ENCODE measurements around the gene LAPTM4A.

The LAPTM4A gene

DNA sequence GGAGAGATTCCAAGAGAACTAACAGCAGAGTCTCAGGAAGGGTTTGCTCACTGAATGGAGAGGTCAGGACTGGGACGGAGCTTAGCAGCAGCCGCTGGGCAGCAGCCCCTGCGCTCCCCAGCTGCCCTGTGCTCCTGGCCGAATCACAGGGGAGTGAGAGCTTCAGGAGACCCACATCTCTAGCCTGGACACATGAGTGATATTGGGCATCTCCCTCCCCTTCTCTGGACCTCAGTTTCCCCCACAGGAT lies 39.5 kb downstream of the LAPTM4A start:
- Histone ChIP-seq H3K27ac (ENCODE audit: low read depth, low read length) (no peak overlapping the region), H3K27me3 (ENCODE audit: control insufficient read depth in 5 of 5, insufficient read depth in 4 of 5, low read length in 5 of 5) (peaks cover 4 to 16% (median 5%) of the 10 kb centered on the region in 5 donors)

DNA sequence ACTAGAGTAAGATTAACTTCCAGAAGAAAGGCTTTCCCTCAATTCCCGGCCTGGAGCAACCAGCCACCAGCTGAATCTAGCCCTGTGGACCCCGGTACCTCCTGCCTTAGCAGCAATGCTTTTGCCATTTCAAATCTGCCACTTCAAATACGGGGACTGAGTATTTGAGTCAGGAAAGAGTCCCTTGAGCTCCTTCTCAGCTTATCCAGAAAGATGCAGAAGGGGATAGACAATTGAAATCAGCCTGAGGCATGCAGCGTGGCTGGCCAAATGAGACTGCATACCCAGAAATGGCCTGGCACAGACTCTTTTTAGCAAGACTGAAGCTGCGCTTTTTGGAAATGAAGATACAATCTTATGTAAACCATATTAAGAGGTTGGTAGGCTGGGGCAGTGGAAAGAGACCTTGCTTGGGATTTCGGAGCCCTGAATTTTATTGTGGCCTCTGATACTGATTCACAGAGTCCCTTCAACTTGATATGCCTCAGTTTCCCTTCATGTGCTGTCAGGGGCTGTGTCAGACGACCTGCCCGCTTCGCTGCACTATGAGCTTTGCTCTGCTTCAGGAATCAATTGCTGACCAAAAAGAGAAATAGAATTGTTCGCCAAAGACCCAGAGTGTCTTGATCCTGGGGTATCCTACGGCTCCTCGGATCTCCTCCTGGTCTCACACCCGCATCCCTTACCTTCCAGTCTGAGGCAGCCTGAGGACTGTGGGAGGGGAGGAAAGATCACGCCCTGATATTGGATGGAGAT lies 40.0 kb downstream of the LAPTM4A start:
- peaks cover 0 to 4% (median 3%) of the 10 kb centered on the region in 5 donors for H3K9me3 ChIP-seq (ENCODE audit: control insufficient read depth in 5 of 5, low read length in 5 of 5)
- peaks cover 4 to 16% (median 5%) of the 10 kb centered on the region in 5 donors for H3K27me3 ChIP-seq (ENCODE audit: control insufficient read depth in 5 of 5, insufficient read depth in 4 of 5, low read length in 5 of 5)
- H3K4me3 ChIP-seq (ENCODE audit: low read depth in 1 of 5, low read length in 5 of 5): peak overlapping the region in 1 of 5 donors; percentile 52
- H3K9ac ChIP-seq (ENCODE audit: low read length in 5 of 5): no peak overlapping the region
- no peaks in the 10 kb centered on the region for H3K36me3 ChIP-seq (ENCODE audit: control insufficient read depth in 5 of 5, insufficient read depth in 5 of 5, low read length in 5 of 5)
- no peak overlapping the region for H3K27ac ChIP-seq (ENCODE audit: low read depth, low read length)
- H3K4me1 ChIP-seq (ENCODE audit: control insufficient read depth in 5 of 5, insufficient read depth in 5 of 5, low read length in 5 of 5): peaks cover 0 to 16% (median 13%) of the 10 kb centered on the region in 5 donors

More for the DNA sequence above, 39.5 kb downstream of the LAPTM4A start:
- peak overlapping the region in 1 of 5 donors; percentile 35 for H3K9ac ChIP-seq (ENCODE audit: low read length in 5 of 5)
- H3K4me1 ChIP-seq (ENCODE audit: control insufficient read depth in 5 of 5, insufficient read depth in 5 of 5, low read length in 5 of 5): peaks cover 0 to 16% (median 13%) of the 10 kb centered on the region in 5 donors
- H3K9me3 ChIP-seq (ENCODE audit: control insufficient read depth in 5 of 5, low read length in 5 of 5): peaks cover 0 to 4% (median 3%) of the 10 kb centered on the region in 5 donors
- H3K4me3 ChIP-seq (ENCODE audit: low read depth in 1 of 5, low read length in 5 of 5): peak overlapping the region in 3 of 5 donors; percentile 52 to 72 (median 66)
- no peaks in the 10 kb centered on the region for H3K36me3 ChIP-seq (ENCODE audit: control insufficient read depth in 5 of 5, insufficient read depth in 5 of 5, low read length in 5 of 5)

DNA sequence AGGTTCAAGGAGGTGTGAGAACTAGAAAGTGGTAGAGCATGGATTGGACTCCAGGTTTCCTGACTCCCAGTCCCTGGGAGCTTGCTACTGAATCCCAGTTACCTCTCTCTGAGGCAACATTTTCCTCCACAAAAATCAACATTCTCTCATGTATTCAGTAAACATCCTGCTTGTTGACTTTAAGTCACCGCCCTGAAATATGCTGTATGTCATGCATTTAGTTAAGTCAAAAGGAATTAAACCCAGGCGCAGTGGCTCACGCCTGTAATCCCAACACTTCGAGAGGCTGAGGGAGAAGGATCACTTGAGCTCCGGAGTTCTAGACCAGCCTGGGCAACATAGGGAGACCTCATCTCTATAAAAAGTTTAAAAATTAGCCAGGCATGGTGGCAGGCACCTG lies 42.7 kb downstream of the LAPTM4A start:
- no peak overlapping the region for H3K9ac ChIP-seq (ENCODE audit: low read length in 5 of 5)
- peaks cover 4 to 16% (median 5%) of the 10 kb centered on the region in 5 donors for H3K27me3 ChIP-seq (ENCODE audit: control insufficient read depth in 5 of 5, insufficient read depth in 4 of 5, low read length in 5 of 5)
- no peaks in the 10 kb centered on the region for H3K9me3 ChIP-seq (ENCODE audit: control insufficient read depth in 5 of 5, low read length in 5 of 5)
- H3K4me3 ChIP-seq (ENCODE audit: low read depth in 1 of 5, low read length in 5 of 5): no peak overlapping the region
- no peak overlapping the region for H3K27ac ChIP-seq (ENCODE audit: low read depth, low read length)
- H3K4me1 ChIP-seq (ENCODE audit: control insufficient read depth in 5 of 5, insufficient read depth in 5 of 5, low read length in 5 of 5): peaks cover 0 to 16% (median 13%) of the 10 kb centered on the region in 5 donors
- H3K36me3 ChIP-seq (ENCODE audit: control insufficient read depth in 5 of 5, insufficient read depth in 5 of 5, low read length in 5 of 5): no peaks in the 10 kb centered on the region

DNA sequence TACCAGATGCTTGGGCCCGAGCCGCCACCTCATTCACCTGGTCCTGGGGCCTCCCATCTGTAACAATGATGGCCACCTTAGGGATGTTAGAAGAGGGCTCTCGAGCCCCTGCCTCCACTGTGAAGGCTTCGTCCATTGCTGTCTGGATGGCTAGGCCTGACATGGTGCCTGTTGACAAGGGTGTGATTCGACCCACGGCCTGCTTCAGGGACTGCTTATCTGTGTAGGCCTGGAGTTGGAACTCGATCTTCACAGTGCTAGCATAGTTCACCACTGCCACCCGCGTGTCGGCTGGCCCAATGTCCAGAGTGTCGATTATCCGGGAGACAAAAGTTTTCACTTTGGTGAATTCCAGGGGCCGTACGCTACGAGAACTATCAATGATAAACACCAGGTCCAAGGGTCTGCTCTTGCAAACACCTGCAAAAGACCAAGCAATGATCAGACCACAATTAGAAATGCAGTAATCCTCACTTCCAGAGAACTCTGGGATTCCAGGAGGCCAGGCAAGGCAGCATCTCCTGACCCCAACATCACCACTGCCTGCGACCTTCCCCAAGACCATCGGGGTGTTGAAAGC lies 45.4 kb downstream of the LAPTM4A start:
- H3K4me1 ChIP-seq (ENCODE audit: control insufficient read depth in 5 of 5, insufficient read depth in 5 of 5, low read length in 5 of 5): no peaks in the 10 kb centered on the region
- H3K9ac ChIP-seq (ENCODE audit: low read length in 5 of 5): no peak overlapping the region
- peaks cover 0 to 6% (median 0%) of the 10 kb centered on the region in 5 donors for H3K27me3 ChIP-seq (ENCODE audit: control insufficient read depth in 5 of 5, insufficient read depth in 4 of 5, low read length in 5 of 5)
- H3K36me3 ChIP-seq (ENCODE audit: control insufficient read depth in 5 of 5, insufficient read depth in 5 of 5, low read length in 5 of 5): no peaks in the 10 kb centered on the region
- no peaks in the 10 kb centered on the region for H3K9me3 ChIP-seq (ENCODE audit: control insufficient read depth in 5 of 5, low read length in 5 of 5)
- H3K4me3 ChIP-seq (ENCODE audit: low read depth in 1 of 5, low read length in 5 of 5): no peak overlapping the region
- no peak overlapping the region for H3K27ac ChIP-seq (ENCODE audit: low read depth, low read length)

DNA sequence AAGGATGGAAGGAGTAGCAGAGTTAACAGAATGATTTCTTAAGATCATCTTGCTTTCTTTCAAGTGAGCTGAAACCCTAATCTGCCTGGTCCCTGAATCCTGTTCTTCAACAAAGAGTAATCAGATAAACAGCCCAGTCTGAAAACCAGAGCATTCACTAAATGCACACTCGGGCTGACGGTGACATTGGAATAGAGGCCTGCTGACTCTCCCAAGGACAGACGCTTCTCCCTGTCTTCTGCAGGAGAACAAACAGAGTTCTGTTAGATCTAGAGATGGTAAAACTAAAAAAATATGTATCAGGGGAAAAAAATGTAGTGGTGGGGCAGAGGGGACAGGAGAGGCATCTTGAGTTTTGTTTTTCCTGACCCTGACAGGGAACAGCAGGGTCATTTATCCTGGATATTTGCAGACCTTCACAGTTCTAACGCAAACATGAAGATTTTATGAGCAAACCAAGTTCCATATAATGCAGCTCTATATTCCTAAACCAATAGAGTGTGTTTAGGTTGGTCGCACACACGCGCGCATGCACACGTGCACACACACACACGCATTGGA lies 46.3 kb downstream of the LAPTM4A start:
- no peaks in the 10 kb centered on the region for H3K9me3 ChIP-seq (ENCODE audit: control insufficient read depth in 5 of 5, low read length in 5 of 5)

DNA sequence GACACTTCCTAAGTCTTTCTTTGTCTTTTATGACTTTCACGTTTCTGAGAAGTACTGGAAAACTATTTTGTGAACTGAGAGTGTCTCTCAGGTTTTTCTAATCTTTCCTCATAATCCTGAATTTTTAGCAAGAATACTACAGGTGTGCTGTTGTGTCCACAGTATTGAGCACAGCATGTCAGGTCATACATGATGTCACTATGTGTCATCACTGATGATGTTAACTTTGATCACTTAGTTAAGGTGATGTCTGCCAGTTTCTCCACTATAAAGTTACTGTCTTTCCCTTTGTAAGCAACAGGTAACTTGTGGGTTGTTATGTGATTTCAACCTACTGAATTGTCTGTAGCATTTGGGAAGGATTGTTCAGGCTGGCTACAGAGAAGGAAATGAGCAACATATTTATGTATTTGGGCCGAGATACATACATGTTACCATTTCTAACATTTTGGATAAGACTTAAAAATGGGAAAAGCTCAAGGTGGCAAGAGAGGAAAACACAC lies 50.0 kb downstream of the LAPTM4A start:
- Histone ChIP-seq H3K27me3 (ENCODE audit: control insufficient read depth in 5 of 5, insufficient read depth in 4 of 5, low read length in 5 of 5) (no peaks in the 10 kb centered on the region), H3K27ac (ENCODE audit: low read depth, low read length) (no peak overlapping the region), H3K36me3 (ENCODE audit: control insufficient read depth in 5 of 5, insufficient read depth in 5 of 5, low read length in 5 of 5) (no peaks in the 10 kb centered on the region), H3K9me3 (ENCODE audit: control insufficient read depth in 5 of 5, low read length in 5 of 5) (no peaks in the 10 kb centered on the region), H3K4me1 (ENCODE audit: control insufficient read depth in 5 of 5, insufficient read depth in 5 of 5, low read length in 5 of 5) (no peaks in the 10 kb centered on the region), H3K9ac (ENCODE audit: low read length in 5 of 5) (no peak overlapping the region), H3K4me3 (ENCODE audit: low read depth in 1 of 5, low read length in 5 of 5) (no peak overlapping the region)

More for the DNA sequence above, 46.3 kb downstream of the LAPTM4A start:
- Histone ChIP-seq H3K4me1 (ENCODE audit: control insufficient read depth in 5 of 5, insufficient read depth in 5 of 5, low read length in 5 of 5) (no peaks in the 10 kb centered on the region), H3K27me3 (ENCODE audit: control insufficient read depth in 5 of 5, insufficient read depth in 4 of 5, low read length in 5 of 5) (peaks cover 0 to 6% (median 0%) of the 10 kb centered on the region in 5 donors), H3K36me3 (ENCODE audit: control insufficient read depth in 5 of 5, insufficient read depth in 5 of 5, low read length in 5 of 5) (no peaks in the 10 kb centered on the region), H3K9ac (ENCODE audit: low read length in 5 of 5) (no peak overlapping the region), H3K27ac (ENCODE audit: low read depth, low read length) (no peak overlapping the region), H3K4me3 (ENCODE audit: low read depth in 1 of 5, low read length in 5 of 5) (no peak overlapping the region)

DNA sequence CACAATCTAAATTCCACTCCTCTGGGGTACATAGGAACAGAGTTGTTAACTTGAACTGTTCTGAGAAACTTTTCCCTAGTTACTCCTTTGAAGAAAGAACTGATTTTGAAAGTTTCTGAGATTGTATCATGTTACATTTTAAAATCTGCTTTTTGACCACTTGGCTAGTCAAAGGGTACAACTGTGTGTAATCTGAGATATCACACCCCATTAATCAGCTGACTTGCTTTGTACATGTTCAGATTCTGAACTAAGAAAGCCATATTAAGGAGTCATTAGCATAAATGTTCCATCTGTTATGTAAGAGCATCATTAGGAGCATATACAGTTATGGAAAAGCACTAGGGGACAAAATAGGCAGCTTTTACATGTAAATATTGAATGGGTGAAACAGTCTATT lies 57.7 kb downstream of the LAPTM4A start:
- H3K9ac ChIP-seq (ENCODE audit: low read length in 5 of 5): no peak overlapping the region
- no peaks in the 10 kb centered on the region for H3K27me3 ChIP-seq (ENCODE audit: control insufficient read depth in 5 of 5, insufficient read depth in 4 of 5, low read length in 5 of 5)
- no peaks in the 10 kb centered on the region for H3K9me3 ChIP-seq (ENCODE audit: control insufficient read depth in 5 of 5, low read length in 5 of 5)
- no peak overlapping the region for H3K27ac ChIP-seq (ENCODE audit: low read depth, low read length)
- peaks cover 0 to 19% (median 18%) of the 10 kb centered on the region in 5 donors for H3K4me1 ChIP-seq (ENCODE audit: control insufficient read depth in 5 of 5, insufficient read depth in 5 of 5, low read length in 5 of 5)
- H3K36me3 ChIP-seq (ENCODE audit: control insufficient read depth in 5 of 5, insufficient read depth in 5 of 5, low read length in 5 of 5): no peaks in the 10 kb centered on the region
- no peak overlapping the region for H3K4me3 ChIP-seq (ENCODE audit: low read depth in 1 of 5, low read length in 5 of 5)

DNA sequence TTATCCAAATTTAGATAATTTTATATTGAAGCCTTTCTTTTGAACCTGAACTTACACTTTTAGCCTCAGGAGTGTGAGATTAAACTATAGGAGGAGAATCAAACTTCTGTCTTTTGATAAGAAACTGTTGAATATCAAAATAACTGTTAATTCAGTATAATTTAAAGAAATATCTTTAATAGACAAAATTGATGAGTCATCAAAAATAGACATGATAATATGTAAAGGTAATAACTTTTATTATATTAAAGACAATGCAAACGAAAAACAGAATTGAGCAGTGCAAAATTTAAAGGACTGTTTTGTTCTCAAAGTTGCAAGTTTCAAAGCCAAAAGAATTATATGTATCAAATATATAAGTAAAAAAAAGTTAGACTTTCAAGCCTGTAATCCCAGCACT lies 59.5 kb downstream of the LAPTM4A start:
- Histone ChIP-seq H3K4me1 (ENCODE audit: control insufficient read depth in 5 of 5, insufficient read depth in 5 of 5, low read length in 5 of 5) (peaks cover 0 to 19% (median 18%) of the 10 kb centered on the region in 5 donors), H3K36me3 (ENCODE audit: control insufficient read depth in 5 of 5, insufficient read depth in 5 of 5, low read length in 5 of 5) (no peaks in the 10 kb centered on the region), H3K27me3 (ENCODE audit: control insufficient read depth in 5 of 5, insufficient read depth in 4 of 5, low read length in 5 of 5) (no peaks in the 10 kb centered on the region), H3K4me3 (ENCODE audit: low read depth in 1 of 5, low read length in 5 of 5) (no peak overlapping the region), H3K27ac (ENCODE audit: low read depth, low read length) (no peak overlapping the region), H3K9ac (ENCODE audit: low read length in 5 of 5) (no peak overlapping the region), H3K9me3 (ENCODE audit: control insufficient read depth in 5 of 5, low read length in 5 of 5) (no peaks in the 10 kb centered on the region)

DNA sequence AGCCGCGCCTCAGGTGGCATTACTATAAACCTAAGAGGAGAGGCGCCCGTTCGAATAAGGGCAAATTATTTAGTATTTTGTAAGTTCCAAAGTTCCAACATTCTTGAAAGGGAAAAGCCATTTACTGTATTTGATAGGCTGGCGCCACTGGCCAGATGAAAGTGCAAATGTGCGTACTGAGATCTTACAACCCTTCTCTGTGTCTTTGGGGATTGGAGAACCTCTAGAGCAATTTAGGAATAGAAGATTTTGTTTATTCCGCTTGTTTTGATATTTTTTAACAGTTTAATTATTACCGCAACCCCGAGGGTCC lies 61.1 kb downstream of the LAPTM4A start:
- Histone ChIP-seq H3K36me3 (ENCODE audit: control insufficient read depth in 5 of 5, insufficient read depth in 5 of 5, low read length in 5 of 5) (no peaks in the 10 kb centered on the region), H3K9me3 (ENCODE audit: control insufficient read depth in 5 of 5, low read length in 5 of 5) (no peaks in the 10 kb centered on the region), H3K27ac (ENCODE audit: low read depth, low read length) (no peak overlapping the region), H3K27me3 (ENCODE audit: control insufficient read depth in 5 of 5, insufficient read depth in 4 of 5, low read length in 5 of 5) (no peaks in the 10 kb centered on the region), H3K4me1 (ENCODE audit: control insufficient read depth in 5 of 5, insufficient read depth in 5 of 5, low read length in 5 of 5) (peaks cover 0 to 19% (median 18%) of the 10 kb centered on the region in 5 donors), H3K9ac (ENCODE audit: low read length in 5 of 5) (peak overlapping the region in 3 of 5 donors; percentile 40 to 71 (median 49)), H3K4me3 (ENCODE audit: low read depth in 1 of 5, low read length in 5 of 5) (peak overlapping the region; percentile 52 to 92 (median 87))

Data from subcutaneous abdominal adipose tissue (tissue), 5 donors.